SK-N-SH (cell line): Measurements from ENCODE around the gene ZBED1. TPM values are rescaled to one million over a fixed set of nuclear protein-coding genes. Genes with fewer than 3 reads are reported as not detected.
"Not testable (repeated sequence)": the region's sequence is repeated elsewhere in the genome, so short reads cannot be mapped to it uniquely, and the experiment has no call there.

Source experiments
- CTCF ChIA-PET: fragments of 300-600, 350-600 bp; formaldehyde crosslinking; extraction: SDS; loops from one replicate; lab custom pipeline; 2021; lab: Yijun Ruan, JAX
- POLR2A ChIA-PET: fragments of 350-600 bp; sonication (Branson Sonifier 250); formaldehyde crosslinking; extraction: SDS; loops from one replicate; lab custom pipeline; 2020; ENCODE audit warnings: antibody characterized with exemption, inconsistent platforms; lab: Yijun Ruan, JAX
- DNase-seq: peaks from one replicate; pipeline ENCODE4 v3.0.0; 2012
- H2AFZ ChIP-seq: fragments of 200-600 bp; sonication (generic); 2 replicates; pipeline ENCODE4 v1.8.1; 2016; ENCODE audit warnings: antibody characterized with exemption, mild to moderate bottlenecking, low read depth
- H3F3A ChIP-seq: fragments of 200-600 bp; sonication (generic); replicated peaks from 2 replicates; pipeline ENCODE3; 2016; ENCODE audit warnings: antibody characterized with exemption, mild to moderate bottlenecking; ENCODE audit not compliant: insufficient read depth
- H3K27ac ChIP-seq, 2 experiments: fragments of 200-500 bp in 1 of 2; fragments of 200-600 bp in 1 of 2; sonication (Bioruptor generic) in 1 of 2; sonication (generic), shearing (Covaris generic) in 1 of 2; 2 replicates each; pipeline versions ENCODE4 v1.5.1 to v1.6.1; 2014 to 2016; ENCODE audit warnings: low read depth in 2 of 2, inconsistent platforms in 1 of 2, low read length in 1 of 2, mild to moderate bottlenecking in 1 of 2, mixed read lengths in 1 of 2
- H3K27me3 ChIP-seq: fragments of 200-600 bp; sonication (generic), shearing (Covaris generic); 2 replicates; pipeline ENCODE4 v1.6.1; 2016; ENCODE audit warnings: mixed run types; ENCODE audit not compliant: insufficient read depth
- H3K36me3 ChIP-seq, 2 experiments: fragments of 200-500 bp in 1 of 2; fragments of 200-600 bp in 1 of 2; sonication (Bioruptor generic) in 1 of 2; sonication (generic) in 1 of 2; replicated peaks in 1 of 2; 2 replicates each; pipeline versions ENCODE3 to v1.5.1; 2014 to 2016; ENCODE audit warnings: low read length in 1 of 2, mild to moderate bottlenecking in 1 of 2; ENCODE audit not compliant: insufficient read depth in 2 of 2, control insufficient read depth in 1 of 2
- H3K4me1 ChIP-seq, 2 experiments: fragments of 200-500 bp in 1 of 2; fragments of 200-600 bp in 1 of 2; sonication (Bioruptor generic) in 1 of 2; sonication (generic), shearing (Covaris generic) in 1 of 2; 2 replicates each; pipeline versions ENCODE4 v1.5.1 to v1.6.1; 2014 to 2016; ENCODE audit warnings: low read depth in 1 of 2, low read length in 1 of 2, mixed run types in 1 of 2; ENCODE audit not compliant: insufficient read depth in 2 of 2, control insufficient read depth in 1 of 2
- H3K4me2 ChIP-seq: fragments of 200-600 bp; sonication (generic), shearing (Covaris generic); 2 replicates; pipeline ENCODE4 v1.6.1; 2017; ENCODE audit warnings: mixed run types
- H3K4me3 ChIP-seq, 2 experiments: fragments of 200-500 bp in 1 of 2; fragments of 200-600 bp in 1 of 2; sonication (Bioruptor generic) in 1 of 2; sonication (generic), shearing (Covaris generic) in 1 of 2; 2 replicates each; pipeline versions ENCODE4 v1.5.1 to v1.8.1; 2014 to 2016; ENCODE audit warnings: low read depth in 2 of 2, inconsistent platforms in 1 of 2, low read length in 1 of 2, mild to moderate bottlenecking in 1 of 2, mixed read lengths in 1 of 2, moderate library complexity in 1 of 2
- H3K79me2 ChIP-seq: fragments of 200-600 bp; sonication (generic); 2 replicates; pipeline ENCODE4 v1.8.1; 2017; ENCODE audit warnings: mild to moderate bottlenecking; ENCODE audit not compliant: insufficient read depth
- H3K9ac ChIP-seq: fragments of 200-600 bp; sonication (generic); 2 replicates; pipeline ENCODE4 v1.6.1; 2017; ENCODE audit warnings: mixed run types
- H3K9me2 ChIP-seq: fragments of 200-600 bp; sonication (generic); 2 replicates; pipeline ENCODE4 v1.6.1; 2017; ENCODE audit warnings: mixed run types
- H3K9me3 ChIP-seq: fragments of 200-600 bp; sonication (generic); 2 replicates; pipeline ENCODE4 v1.6.1; 2017; ENCODE audit warnings: mixed run types, mild to moderate bottlenecking, moderate library complexity
- H4K20me1 ChIP-seq: fragments of 200-600 bp; sonication (generic); 2 replicates; pipeline ENCODE4 v1.6.1; 2017; ENCODE audit warnings: mild to moderate bottlenecking, mixed run types; ENCODE audit not compliant: insufficient read depth
- EZH2phosphoT487 ChIP-seq: fragments of 200-600 bp; sonication (generic); IDR thresholded peaks from 2 replicates; pipeline ENCODE4 v1.6.1; 2017; ENCODE audit warnings: low read depth, mixed run types, mild to moderate bottlenecking, antibody characterized with exemption, moderate library complexity, borderline replicate concordance
- FOXJ3 ChIP-seq: sonication (generic); formaldehyde crosslinking; IDR thresholded peaks from 2 replicates; pipeline ENCODE4 v1.5.1; 2020; ENCODE audit warnings: mild to moderate bottlenecking, missing genetic modification reagents
- FOXM1 ChIP-seq: IDR thresholded peaks from 2 replicates; pipeline ENCODE4 v1.4.0; 2012; ENCODE audit warnings: low read depth, mild to moderate bottlenecking
- RFX5 ChIP-seq: IDR thresholded peaks from 2 replicates; pipeline ENCODE4 v1.6.1; 2012; ENCODE audit warnings: mild to moderate bottlenecking, improper control_type of control experiment, low read length
- RXRA ChIP-seq: IDR thresholded peaks from 2 replicates; pipeline ENCODE4 v1.4.0; 2012; ENCODE audit warnings: low read depth, mild to moderate bottlenecking, borderline replicate concordance
- TCF12 ChIP-seq: IDR thresholded peaks from 2 replicates; pipeline ENCODE4 v1.4.0; 2012
- WGBS: methylation state at CpG from one replicate; pipeline ENCODE4 v1.1.6; 2017; ENCODE audit warnings: low lambda C conversion rate; 5-methylcytosine and 5-hydroxymethylcytosine counted together
- polyA plus RNA-seq, 3 experiments: library from polyadenylated mRNA; depleted of rRNA; stranded (reverse); fragments of >200 nt; gene quantifications; 2 replicates each; pipeline ENCODE4 v1.2.3, GENCODE V29; 2012
- TF ChIP-seq, protein P1 (sequence below): fragments of 150-350 bp; IDR thresholded peaks from 2 replicates; pipeline ENCODE4 v1.6.1; 2017; ENCODE audit warnings: antibody characterized with exemption, low read length, low read depth, borderline replicate concordance
- TF ChIP-seq, protein P2 (sequence below): IDR thresholded peaks from 2 replicates; pipeline ENCODE4; 2012
- TF ChIP-seq, protein P3 (sequence below): IDR thresholded peaks from 2 replicates; pipeline ENCODE4 v1.4.0; 2012; ENCODE audit warnings: low read depth, borderline replicate concordance

The ZBED1 gene
- polyA plus RNA-seq, 1 of the 3 experiments (the other 2 are of a cell fraction), result 16.7 TPM

DNA sequence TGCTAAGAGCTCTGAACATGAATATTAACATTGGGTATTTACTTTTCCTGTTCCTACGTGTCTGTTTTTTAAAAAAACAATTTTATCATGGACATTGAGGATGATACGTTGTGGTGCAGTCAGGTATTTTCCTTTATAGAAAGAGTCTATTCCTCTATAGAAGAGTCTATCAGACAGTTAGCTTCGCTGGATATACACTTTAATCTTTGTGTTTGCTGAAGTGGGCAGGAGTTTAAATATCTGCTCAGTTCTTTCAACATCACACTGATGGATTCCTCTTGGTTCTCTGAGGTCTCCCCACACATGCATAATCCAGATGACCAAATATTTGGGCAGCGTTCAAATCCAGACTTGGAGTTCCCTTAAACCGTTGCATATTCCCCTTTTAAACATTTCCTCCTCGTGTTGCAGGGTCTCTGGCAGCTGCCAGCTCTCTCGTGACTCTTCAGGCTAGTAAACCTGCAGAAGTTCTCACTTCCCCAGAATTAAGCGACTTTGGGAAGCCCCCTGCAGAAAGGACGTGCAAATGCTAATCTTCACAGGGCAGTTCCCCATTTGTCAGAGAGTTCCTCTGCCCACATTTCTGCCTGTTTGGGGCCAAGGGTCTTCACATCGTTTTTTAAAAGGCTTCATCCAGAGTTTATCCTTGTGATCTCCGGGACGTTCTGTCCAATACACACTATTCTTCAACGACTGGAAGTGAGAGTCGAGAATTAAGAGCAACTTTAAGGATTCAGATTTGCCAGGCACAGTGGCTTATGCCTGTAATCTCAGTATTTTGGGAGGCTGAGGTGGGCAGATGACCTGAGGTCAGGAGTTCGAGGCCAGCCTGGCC, 20.5 kb upstream of the ZBED1 start (continued):
- TF ChIP-seq, protein P1, sequence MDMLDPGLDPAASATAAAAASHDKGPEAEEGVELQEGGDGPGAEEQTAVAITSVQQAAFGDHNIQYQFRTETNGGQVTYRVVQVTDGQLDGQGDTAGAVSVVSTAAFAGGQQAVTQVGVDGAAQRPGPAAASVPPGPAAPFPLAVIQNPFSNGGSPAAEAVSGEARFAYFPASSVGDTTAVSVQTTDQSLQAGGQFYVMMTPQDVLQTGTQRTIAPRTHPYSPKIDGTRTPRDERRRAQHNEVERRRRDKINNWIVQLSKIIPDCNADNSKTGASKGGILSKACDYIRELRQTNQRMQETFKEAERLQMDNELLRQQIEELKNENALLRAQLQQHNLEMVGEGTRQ, result no peak
- TF ChIP-seq FOXM1, result no peak
- TF ChIP-seq RXRA, result no peak
- no peak for TF ChIP-seq EZH2phosphoT487
- TF ChIP-seq FOXJ3 (CRISPR knock-in tag), result no peak
- TF ChIP-seq, protein P2, sequence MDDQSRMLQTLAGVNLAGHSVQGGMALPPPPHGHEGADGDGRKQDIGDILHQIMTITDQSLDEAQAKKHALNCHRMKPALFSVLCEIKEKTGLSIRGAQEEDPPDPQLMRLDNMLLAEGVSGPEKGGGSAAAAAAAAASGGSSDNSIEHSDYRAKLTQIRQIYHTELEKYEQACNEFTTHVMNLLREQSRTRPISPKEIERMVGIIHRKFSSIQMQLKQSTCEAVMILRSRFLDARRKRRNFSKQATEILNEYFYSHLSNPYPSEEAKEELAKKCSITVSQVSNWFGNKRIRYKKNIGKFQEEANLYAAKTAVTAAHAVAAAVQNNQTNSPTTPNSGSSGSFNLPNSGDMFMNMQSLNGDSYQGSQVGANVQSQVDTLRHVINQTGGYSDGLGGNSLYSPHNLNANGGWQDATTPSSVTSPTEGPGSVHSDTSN, result no peak
- TF ChIP-seq, protein P3, sequence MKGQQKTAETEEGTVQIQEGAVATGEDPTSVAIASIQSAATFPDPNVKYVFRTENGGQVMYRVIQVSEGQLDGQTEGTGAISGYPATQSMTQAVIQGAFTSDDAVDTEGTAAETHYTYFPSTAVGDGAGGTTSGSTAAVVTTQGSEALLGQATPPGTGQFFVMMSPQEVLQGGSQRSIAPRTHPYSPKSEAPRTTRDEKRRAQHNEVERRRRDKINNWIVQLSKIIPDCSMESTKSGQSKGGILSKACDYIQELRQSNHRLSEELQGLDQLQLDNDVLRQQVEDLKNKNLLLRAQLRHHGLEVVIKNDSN, result no peak
- TF ChIP-seq TCF12, result no peak

DNA sequence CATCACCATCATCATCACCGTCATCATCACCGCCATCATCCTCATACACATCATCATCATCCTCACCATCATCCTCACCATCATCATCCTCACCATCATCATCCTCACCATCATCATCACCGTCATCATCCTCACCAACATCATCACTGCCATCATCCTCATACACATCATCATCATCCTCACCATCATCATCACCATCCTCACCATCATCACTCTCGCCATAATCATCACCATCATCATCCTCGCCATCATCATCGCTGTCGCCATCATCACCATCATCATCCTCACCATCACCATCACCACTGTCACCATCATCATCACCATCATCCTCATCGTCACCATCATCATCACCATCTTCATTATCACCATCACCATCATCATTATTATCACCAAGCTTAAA, 19.8 kb upstream of the ZBED1 start:
- no peaks in the 10 kb centered on the region for H3F3A ChIP-seq
- H3K9me3 ChIP-seq, result no peaks in the 10 kb centered on the region
- H3K4me1 ChIP-seq, result no peaks in the 10 kb centered on the region
- H3K4me2 ChIP-seq, result no peak overlapping the region
- peaks cover 11% of the 10 kb centered on the region for H3K27me3 ChIP-seq
- CTCF ChIA-PET, result no interaction called here
- DNase-seq, result no peak
- no peak for TF ChIP-seq RFX5
- TF ChIP-seq, all 33 proteins: peak for 0
- H3K4me3 ChIP-seq, result no peak overlapping the region
- H3K79me2 ChIP-seq, result no peaks in the 10 kb centered on the region
- H3K27ac ChIP-seq, result no peak overlapping the region
- 90% methylated on average over 8 of the region's 8 CpGs for WGBS
- H3K9ac ChIP-seq, result no peak overlapping the region
- no peak overlapping the region for H2AFZ ChIP-seq
- no peaks in the 10 kb centered on the region for H3K9me2 ChIP-seq
- POLR2A ChIA-PET, result no interaction called here
- H4K20me1 ChIP-seq, result no peaks in the 10 kb centered on the region
- no peaks in the 10 kb centered on the region for H3K36me3 ChIP-seq

DNA sequence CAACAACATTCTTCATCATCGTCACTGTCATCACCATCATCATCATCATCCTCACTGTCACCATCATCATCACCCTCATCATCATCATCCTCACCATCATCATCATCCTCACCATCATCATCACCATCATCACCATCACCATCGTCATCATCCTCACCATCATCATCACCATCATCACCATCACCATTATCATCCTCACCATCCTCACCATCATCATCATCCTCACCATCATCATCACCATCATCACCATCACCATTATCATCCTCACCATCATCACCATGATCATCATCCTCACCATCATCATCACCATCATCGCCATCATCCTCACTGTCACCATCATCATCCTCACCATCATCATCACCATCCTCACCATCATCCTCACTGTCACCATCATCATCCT, 18.9 kb upstream of the ZBED1 start:
- peaks cover 11% of the 10 kb centered on the region for H3K27me3 ChIP-seq
- H3K9ac ChIP-seq, H3K27ac ChIP-seq, H2AFZ ChIP-seq, H3K79me2 ChIP-seq, DNase-seq, CTCF ChIA-PET, H3K4me3 ChIP-seq, H3K4me1 ChIP-seq, H3K4me2 ChIP-seq, H4K20me1 ChIP-seq, H3F3A ChIP-seq, H3K9me3 ChIP-seq, H3K36me3 ChIP-seq, H3K9me2 ChIP-seq, POLR2A ChIA-PET: not testable (repeated sequence)
- 51% methylated on average over 3 of the region's 3 CpGs for WGBS
